ENCODE data around the gene CDHR4.
"Not testable (repeated sequence)": the region's sequence is repeated elsewhere in the genome, so short reads cannot be mapped to it uniquely, and the experiment has no call there.

The CDHR4 gene

GRCh38 chr3:49803465-49804140 is 3.9 kb upstream of the CDHR4 start:
- peak in 1 of 3 donors; percentile 35 for DNase-seq (ENCODE audit: low read depth in 3 of 3)

GRCh38 chr3:49802719-49803464 is 3.2 kb upstream of the CDHR4 start, which contains the start of gene INKA1:
Gene INKA1 (plus strand): TSS chr3:49803261. CDS start chr3:49803393, 132 bp downstream.
- DNase-seq (ENCODE audit: low read depth in 3 of 3) = peak; percentile 68 to 91 (median 82)

- no peak for DNase-seq (ENCODE audit: low read depth in 3 of 3)
Measured at GRCh38 chr3:49801160-49801559, 1.5 kb upstream of the CDHR4 start.

- no peak for DNase-seq (ENCODE audit: low read depth in 3 of 3)
Measured at GRCh38 chr3:49799105-49799504, 568 bp downstream of the CDHR4 start.

GRCh38 chr3:49794926-49795905 is 4.5 kb downstream of the CDHR4 start:
- DNase-seq (ENCODE audit: low read depth in 3 of 3) = no peak

GRCh38 chr3:49794431-49794830 is 5.2 kb downstream of the CDHR4 start:
- DNase-seq (ENCODE audit: low read depth in 3 of 3) = no peak

- no peak for DNase-seq (ENCODE audit: low read depth in 3 of 3)
Measured at GRCh38 chr3:49793486-49794085, 6.1 kb downstream of the CDHR4 start.

GRCh38 chr3:49792371-49793150 is 7.1 kb downstream of the CDHR4 start:
- DNase-seq (ENCODE audit: low read depth in 3 of 3) = no peak

- DNase-seq (ENCODE audit: low read depth in 3 of 3) = no peak
Measured at GRCh38 chr3:49791571-49791970, 8.1 kb downstream of the CDHR4 start.

- DNase-seq (ENCODE audit: low read depth in 3 of 3) = no peak
Measured at GRCh38 chr3:49790626-49791411, 8.9 kb downstream of the CDHR4 start.

- DNase-seq (ENCODE audit: low read depth in 3 of 3) = no peak
Measured at GRCh38 chr3:49788056-49788455, 11.6 kb downstream of the CDHR4 start.

GRCh38 chr3:49787536-49787935 is 12.1 kb downstream of the CDHR4 start:
- no peak for DNase-seq (ENCODE audit: low read depth in 3 of 3)

- no peak for DNase-seq (ENCODE audit: low read depth in 3 of 3)
Measured at GRCh38 chr3:49787182-49787464, 12.6 kb downstream of the CDHR4 start.

GRCh38 chr3:49786357-49787181 is 13.1 kb downstream of the CDHR4 start, which contains the start of gene IP6K1:
Gene IP6K1 (minus strand): TSS chr3:49786542. CDS start chr3:49748040, 38,502 bp downstream.
- peak; percentile 99 to 100 (median 99) for DNase-seq (ENCODE audit: low read depth in 3 of 3)

- peak in 1 of 3 donors; percentile 35 for DNase-seq (ENCODE audit: low read depth in 3 of 3)
Measured at GRCh38 chr3:49785565-49786356, 13.9 kb downstream of the CDHR4 start.

- not testable (repeated sequence) for DNase-seq (ENCODE audit: low read depth in 3 of 3)
Measured at GRCh38 chr3:49782277-49782676, 17.4 kb downstream of the CDHR4 start.

- DNase-seq (ENCODE audit: low read depth in 3 of 3) = no peak
Measured at GRCh38 chr3:49781415-49782199, 18.1 kb downstream of the CDHR4 start.

Measured in stimulated activated CD4-positive, alpha-beta T cell treated with anti-CD3 and anti-CD28 coated beads, TNF-alpha, amount 100 ng/mL, for 48 hours (primary cell).